ENCODE data around the gene CADM1.

DNA sequence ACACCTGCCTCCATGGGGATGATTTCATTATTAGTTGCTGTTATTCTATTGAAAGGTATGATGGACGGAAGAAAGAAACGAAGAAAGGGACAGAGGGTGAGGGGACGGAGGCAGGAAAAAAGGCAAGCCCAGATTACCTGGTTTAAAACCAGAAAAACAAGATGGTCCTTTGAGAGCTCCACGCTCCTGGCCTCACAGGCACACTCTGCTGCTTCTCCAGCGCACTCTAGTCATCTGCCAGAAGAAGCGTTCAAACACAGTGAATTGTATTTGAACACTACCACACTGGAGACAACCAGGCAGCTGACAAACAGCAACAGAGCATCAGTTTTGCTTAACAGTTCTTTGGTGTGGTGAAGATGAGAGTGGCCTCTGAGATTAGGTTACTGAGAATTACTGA is 216.9 kb downstream of the CADM1 start:
- TF ChIP-seq POLR2A (IDR thresholded peaks at IDR 0.05; ENCODE audit: low read length) (no peak), GATA1 (IDR thresholded peaks at IDR 0.05; ENCODE audit: low read depth, low read length) (no peak)
